Activated naive CD4-positive, alpha-beta T cell treated with anti-CD3 and anti-CD28 coated beads, Interleukin-2, amount 10 ng/mL, durations not matched to agents 7 days and 5 days (primary cell): ENCODE measurements around the gene DNAH2.
"Not testable (repeated sequence)": the region's sequence is repeated elsewhere in the genome, so short reads cannot be mapped to it uniquely, and the experiment has no call there.

Source experiments
- CTCF ChIA-PET: fragments of 350-600 bp; sonication (Branson Sonifier 250); formaldehyde crosslinking; loops from one replicate; lab custom pipeline; 2021; ENCODE audit warnings: antibody characterized with exemption; lab: Charles Lee
- DNase-seq: peaks from one replicate; pipeline ENCODE4 v3.0.0-alpha.2; 2020
- H3K27ac Mint-ChIP-seq: one replicate; pipeline ENCODE4 v1.8.0; 2021; ENCODE audit warnings: mild to moderate bottlenecking, moderate library complexity, mixed read lengths
- H3K27me3 Mint-ChIP-seq: one replicate; pipeline ENCODE4 v1.8.0; 2021; ENCODE audit warnings: mild to moderate bottlenecking, mixed read lengths
- H3K36me3 Mint-ChIP-seq: one replicate; pipeline ENCODE4 v1.8.0; 2021; ENCODE audit warnings: mixed read lengths
- H3K4me1 Mint-ChIP-seq: one replicate; pipeline ENCODE4 v1.8.0; 2021; ENCODE audit warnings: mixed read lengths
- H3K4me3 Mint-ChIP-seq: one replicate; pipeline ENCODE4 v1.8.0; 2021; ENCODE audit warnings: mild to moderate bottlenecking, moderate library complexity, mixed read lengths
- H3K9me3 Mint-ChIP-seq: one replicate; pipeline ENCODE4 v1.8.0; 2021; ENCODE audit warnings: mixed read lengths

Gene DNAH2

GRCh38 chr17:7856811-7857712 lies 139.5 kb downstream of the DNAH2 start, which contains the start of gene NAA38:
NAA38 (minus strand) TSS chr17:7857559; CDS start chr17:7857463, 96 bp downstream.
- Mint-ChIP-seq H3K36me3 (peaks cover 9% of the 10 kb centered on the region), H3K27ac (no peak within 1 kb of the TSS), H3K9me3 (no peaks in the 10 kb centered on the region), H3K27me3 (no peaks in the 10 kb centered on the region), H3K4me1 (peaks cover 10% of the 10 kb centered on the region), H3K4me3 (no peak within 1 kb of the TSS)
- CTCF ChIA-PET = interaction anchor here (0.6 to 1.5 kb wide), 12 partner anchors 13 to 140 kb away, joined by 3 to 13 read pairs (median 4); partner anchors contain the start of genes CNTROB, KDM6B and TRAPPC1
- DNase-seq = peak; percentile 98

GRCh38 chr17:7857713-7858521 lies 140.4 kb downstream of the DNAH2 start, which contains the start of gene CYB5D1:
CYB5D1 (plus strand) TSS chr17:7858003; CDS start chr17:7858135, 132 bp downstream.
- peaks cover 8% of the 10 kb centered on the region for H3K4me1 Mint-ChIP-seq
- CTCF ChIA-PET = interaction anchor here (0.6 to 9.5 kb wide), 12 partner anchors 12 to 139 kb away, joined by 3 to 120 read pairs (median 4); partner anchors contain the start of gene KDM6B
- H3K9me3 Mint-ChIP-seq = no peaks in the 10 kb centered on the region
- peaks cover 9% of the 10 kb centered on the region for H3K36me3 Mint-ChIP-seq
- no peak within 1 kb of the TSS for H3K4me3 Mint-ChIP-seq
- no peaks in the 10 kb centered on the region for H3K27me3 Mint-ChIP-seq
- H3K27ac Mint-ChIP-seq = no peak within 1 kb of the TSS
- DNase-seq = peak; percentile 94

GRCh38 chr17:7858522-7858810 lies 140.9 kb downstream of the DNAH2 start:
- H3K9me3 Mint-ChIP-seq = no peaks in the 10 kb centered on the region
- no peak overlapping the region for H3K4me3 Mint-ChIP-seq
- H3K36me3 Mint-ChIP-seq = peaks cover 9% of the 10 kb centered on the region
- no peak overlapping the region for H3K27ac Mint-ChIP-seq
- peak; percentile 62 for DNase-seq
- H3K4me1 Mint-ChIP-seq = peaks cover 8% of the 10 kb centered on the region
- no peaks in the 10 kb centered on the region for H3K27me3 Mint-ChIP-seq
- CTCF ChIA-PET = interaction anchor here (0.6 to 9.5 kb wide), 4 partner anchors 58 to 199 kb away, joined by 3 to 120 read pairs (median 6); partner anchors contain the start of gene RNF227

GRCh38 chr17:7859028-7859427 lies 141.5 kb downstream of the DNAH2 start:
- CTCF ChIA-PET = interaction anchor here (0.6 to 9.5 kb wide), 8 partner anchors 13 to 199 kb away, joined by 3 to 120 read pairs (median 4); partner anchors contain the start of gene RNF227
- no peak for DNase-seq
- Mint-ChIP-seq H3K9me3 (no peaks in the 10 kb centered on the region), H3K4me1 (peaks cover 5% of the 10 kb centered on the region), H3K4me3 (no peak overlapping the region), H3K36me3 (peaks cover 5% of the 10 kb centered on the region), H3K27me3 (no peaks in the 10 kb centered on the region), H3K27ac (no peak overlapping the region)

- no peaks in the 10 kb centered on the region for H3K9me3 Mint-ChIP-seq
- CTCF ChIA-PET = interaction anchor here (0.6 to 9.5 kb wide), 18 partner anchors 9 to 209 kb away, joined by 3 to 120 read pairs (median 4); no protein-coding TSS in a partner anchor
- H3K4me1 Mint-ChIP-seq = peaks cover 18% of the 10 kb centered on the region
- peak; percentile 66 for DNase-seq
- peaks cover 14% of the 10 kb centered on the region for H3K36me3 Mint-ChIP-seq
- no peaks in the 10 kb centered on the region for H3K27me3 Mint-ChIP-seq
- no peak overlapping the region for H3K27ac Mint-ChIP-seq
- H3K4me3 Mint-ChIP-seq = no peak overlapping the region
Observed at GRCh38 chr17:7862692-7863437, 145.3 kb downstream of the DNAH2 start.

GRCh38 chr17:7864384-7864783 lies 146.8 kb downstream of the DNAH2 start:
- H3K9me3 Mint-ChIP-seq, H3K4me3 Mint-ChIP-seq, H3K27me3 Mint-ChIP-seq, H3K27ac Mint-ChIP-seq, DNase-seq: not testable (repeated sequence)
- H3K36me3 Mint-ChIP-seq = peaks cover 15% of the 10 kb centered on the region
- CTCF ChIA-PET = interaction anchor here (0.7 to 9.5 kb wide), 14 partner anchors 11 to 182 kb away, joined by 3 to 120 read pairs (median 4); no protein-coding TSS in a partner anchor
- H3K4me1 Mint-ChIP-seq = peaks cover 29% of the 10 kb centered on the region

GRCh38 chr17:7864995-7865650 lies 147.6 kb downstream of the DNAH2 start:
- H3K27ac Mint-ChIP-seq = no peak overlapping the region
- CTCF ChIA-PET = interaction anchor here (0.6 to 9.5 kb wide), 8 partner anchors 10 to 221 kb away, joined by 3 to 120 read pairs (median 3); no protein-coding TSS in a partner anchor
- H3K27me3 Mint-ChIP-seq = no peaks in the 10 kb centered on the region
- H3K4me3 Mint-ChIP-seq = no peak overlapping the region
- no peaks in the 10 kb centered on the region for H3K9me3 Mint-ChIP-seq
- H3K36me3 Mint-ChIP-seq = peaks cover 15% of the 10 kb centered on the region
- peaks cover 29% of the 10 kb centered on the region for H3K4me1 Mint-ChIP-seq
- no peak for DNase-seq

GRCh38 chr17:7867881-7868329 lies 150.4 kb downstream of the DNAH2 start:
- Mint-ChIP-seq H3K36me3 (peaks cover 20% of the 10 kb centered on the region), H3K4me1 (peaks cover 27% of the 10 kb centered on the region), H3K27ac (peak overlapping the region; percentile 20), H3K9me3 (no peaks in the 10 kb centered on the region), H3K27me3 (no peaks in the 10 kb centered on the region), H3K4me3 (peak overlapping the region; percentile 30)
- CTCF ChIA-PET = interaction anchor here (1.5 to 2.7 kb wide), 3 partner anchors 15 to 129 kb away, joined by 4 to 9 read pairs (median 5); no protein-coding TSS in a partner anchor
- DNase-seq = peak; percentile 35

- CTCF ChIA-PET = interaction anchor here (1.7 kb wide), 1 partner anchor 40 kb away, joined by 5 read pairs; no protein-coding TSS in a partner anchor
- H3K36me3 Mint-ChIP-seq = peaks cover 18% of the 10 kb centered on the region
Observed at GRCh38 chr17:7873051-7873450, 155.5 kb downstream of the DNAH2 start.

GRCh38 chr17:7875804-7876370 lies 158.3 kb downstream of the DNAH2 start:
- CTCF ChIA-PET = interaction anchor here (0.6 to 1.8 kb wide), 3 partner anchors 10 to 57 kb away, joined by 3 read pairs; no protein-coding TSS in a partner anchor
- Mint-ChIP-seq H3K9me3 (no peaks in the 10 kb centered on the region), H3K27me3 (no peaks in the 10 kb centered on the region), H3K4me3 (no peak overlapping the region), H3K4me1 (no peaks in the 10 kb centered on the region), H3K27ac (no peak overlapping the region), H3K36me3 (peaks cover 18% of the 10 kb centered on the region)
- no peak for DNase-seq

More at GRCh38 chr17:7873051-7873450, 155.5 kb downstream of the DNAH2 start:
- no peaks in the 10 kb centered on the region for H3K27me3 Mint-ChIP-seq
- no peak for DNase-seq
- peaks cover 13% of the 10 kb centered on the region for H3K4me1 Mint-ChIP-seq
- H3K4me3 Mint-ChIP-seq = no peak overlapping the region
- H3K9me3 Mint-ChIP-seq = no peaks in the 10 kb centered on the region
- H3K27ac Mint-ChIP-seq = no peak overlapping the region

GRCh38 chr17:7878234-7878633 lies 160.7 kb downstream of the DNAH2 start:
- Mint-ChIP-seq H3K27ac (no peak overlapping the region), H3K4me1 (no peaks in the 10 kb centered on the region), H3K36me3 (peaks cover 12% of the 10 kb centered on the region), H3K4me3 (no peak overlapping the region), H3K27me3 (no peaks in the 10 kb centered on the region), H3K9me3 (no peaks in the 10 kb centered on the region)
- CTCF ChIA-PET = no interaction called here
- DNase-seq = no peak

- CTCF ChIA-PET = interaction anchor here (0.5 kb wide), 1 partner anchor 15 kb away, joined by 4 read pairs; no protein-coding TSS in a partner anchor
- H3K36me3 Mint-ChIP-seq = peaks cover 2% of the 10 kb centered on the region
- peaks cover 2% of the 10 kb centered on the region for H3K4me1 Mint-ChIP-seq
- H3K9me3 Mint-ChIP-seq = no peaks in the 10 kb centered on the region
- no peaks in the 10 kb centered on the region for H3K27me3 Mint-ChIP-seq
- DNase-seq = no peak
- H3K4me3 Mint-ChIP-seq = no peak overlapping the region
- no peak overlapping the region for H3K27ac Mint-ChIP-seq
Observed at GRCh38 chr17:7880076-7880868, 162.7 kb downstream of the DNAH2 start.
